ENCODE results near the gene SETDB2. TPM values are rescaled to one million over a fixed set of nuclear protein-coding genes. Genes with fewer than 3 reads are reported as not detected.
A peak's percentile ranks its signal among the peaks of the same experiment; 100 is the strongest.

The SETDB2 gene
- total RNA-seq, 1 donor from 2014 or later: 10.8 TPM

DNA sequence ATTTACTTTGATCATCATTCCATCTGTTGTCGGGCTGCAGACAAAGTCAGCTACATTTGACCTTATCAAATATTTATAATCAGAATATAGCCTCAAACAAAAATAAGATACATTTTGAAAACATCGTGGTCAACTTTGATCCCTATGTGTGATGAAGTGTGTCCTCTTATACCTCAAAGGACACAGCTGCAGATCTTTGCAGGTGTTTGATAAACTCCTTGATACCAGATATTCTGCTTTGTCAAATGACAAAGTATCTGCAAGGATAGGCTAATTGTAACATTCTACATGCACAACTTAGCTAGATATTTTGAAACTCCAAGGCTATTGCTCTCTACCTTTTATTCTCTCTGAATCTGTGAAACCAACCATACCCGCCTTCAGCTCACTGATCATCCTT is 95.7 kb downstream of the SETDB2 start:
- H3K9me3 Mint-ChIP-seq: no peaks in the 10 kb centered on the region
- TF ChIP-seq, protein P1, sequence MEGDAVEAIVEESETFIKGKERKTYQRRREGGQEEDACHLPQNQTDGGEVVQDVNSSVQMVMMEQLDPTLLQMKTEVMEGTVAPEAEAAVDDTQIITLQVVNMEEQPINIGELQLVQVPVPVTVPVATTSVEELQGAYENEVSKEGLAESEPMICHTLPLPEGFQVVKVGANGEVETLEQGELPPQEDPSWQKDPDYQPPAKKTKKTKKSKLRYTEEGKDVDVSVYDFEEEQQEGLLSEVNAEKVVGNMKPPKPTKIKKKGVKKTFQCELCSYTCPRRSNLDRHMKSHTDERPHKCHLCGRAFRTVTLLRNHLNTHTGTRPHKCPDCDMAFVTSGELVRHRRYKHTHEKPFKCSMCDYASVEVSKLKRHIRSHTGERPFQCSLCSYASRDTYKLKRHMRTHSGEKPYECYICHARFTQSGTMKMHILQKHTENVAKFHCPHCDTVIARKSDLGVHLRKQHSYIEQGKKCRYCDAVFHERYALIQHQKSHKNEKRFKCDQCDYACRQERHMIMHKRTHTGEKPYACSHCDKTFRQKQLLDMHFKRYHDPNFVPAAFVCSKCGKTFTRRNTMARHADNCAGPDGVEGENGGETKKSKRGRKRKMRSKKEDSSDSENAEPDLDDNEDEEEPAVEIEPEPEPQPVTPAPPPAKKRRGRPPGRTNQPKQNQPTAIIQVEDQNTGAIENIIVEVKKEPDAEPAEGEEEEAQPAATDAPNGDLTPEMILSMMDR (IDR thresholded peaks at IDR 0.05; ENCODE audit: unreplicated experiment): no peak
- peaks cover 12% of the 10 kb centered on the region for H3K4me1 Mint-ChIP-seq
- peaks cover 32% of the 10 kb centered on the region for H3K36me3 Mint-ChIP-seq
- no peak overlapping the region for H3K4me3 Mint-ChIP-seq
- H3K27ac Mint-ChIP-seq: peak overlapping the region; percentile 36
- no peak for DNase-seq (ENCODE audit: low spot score in 2 of 2, unreplicated experiment in 2 of 2)
- H3K27me3 Mint-ChIP-seq (ENCODE audit: low read depth): no peaks in the 10 kb centered on the region

DNA sequence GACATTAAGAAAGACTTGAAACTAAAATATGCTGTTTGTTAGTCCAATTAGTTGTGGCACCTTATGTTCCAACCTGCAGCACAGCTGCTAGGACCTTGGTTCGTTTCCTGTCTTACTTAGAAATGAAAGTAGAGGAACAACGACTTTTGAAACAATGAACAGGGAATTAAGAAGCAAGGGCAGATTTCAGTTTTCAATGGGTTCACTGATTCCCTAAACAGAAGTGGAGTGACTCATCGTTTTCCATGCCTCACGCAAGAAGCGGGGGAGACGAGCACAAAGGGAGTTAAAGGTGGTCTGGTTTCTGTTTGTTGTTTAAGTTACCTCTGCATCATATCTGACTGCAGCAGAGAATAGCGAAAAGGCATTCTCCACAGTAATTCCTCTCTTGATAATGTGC is 96.5 kb downstream of the SETDB2 start:
- H3K4me1 Mint-ChIP-seq: peaks cover 12% of the 10 kb centered on the region
- no peaks in the 10 kb centered on the region for H3K9me3 Mint-ChIP-seq
- H3K27me3 Mint-ChIP-seq (ENCODE audit: low read depth): no peaks in the 10 kb centered on the region
- TF ChIP-seq, protein P1 (IDR thresholded peaks at IDR 0.05; ENCODE audit: unreplicated experiment): no peak
- H3K27ac Mint-ChIP-seq: peak overlapping the region; percentile 36
- peak overlapping the region; percentile 4 for H3K4me3 Mint-ChIP-seq
- DNase-seq (ENCODE audit: low spot score in 2 of 2, unreplicated experiment in 2 of 2): no peak
- H3K36me3 Mint-ChIP-seq: peaks cover 28% of the 10 kb centered on the region

DNA sequence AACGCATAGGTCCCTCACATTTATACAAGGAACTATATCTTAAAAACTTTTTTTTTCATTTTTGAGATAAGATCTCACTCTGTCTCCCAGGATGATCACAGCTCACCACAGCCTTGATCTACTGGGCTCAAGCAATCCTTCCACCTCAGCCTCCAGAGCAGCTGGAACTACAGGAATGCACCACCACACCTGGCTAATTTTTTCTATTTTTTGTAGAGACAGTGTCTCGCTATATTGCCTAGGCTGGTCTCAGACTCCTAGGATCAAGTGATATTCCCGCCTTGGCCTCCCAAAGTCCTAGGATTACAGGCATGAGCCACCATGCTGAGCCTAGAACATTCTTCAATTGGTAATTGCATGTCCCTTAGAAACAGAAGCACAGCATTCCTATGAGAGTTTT is 99.6 kb downstream of the SETDB2 start:
- no peak overlapping the region for H3K4me3 Mint-ChIP-seq
- no peak overlapping the region for H3K27ac Mint-ChIP-seq
- no peak for DNase-seq (ENCODE audit: low spot score in 2 of 2, unreplicated experiment in 2 of 2)
- TF ChIP-seq, protein P1 (IDR thresholded peaks at IDR 0.05; ENCODE audit: unreplicated experiment): no peak
- peaks cover 35% of the 10 kb centered on the region for H3K36me3 Mint-ChIP-seq
- H3K9me3 Mint-ChIP-seq: no peaks in the 10 kb centered on the region
- H3K4me1 Mint-ChIP-seq: peaks cover 15% of the 10 kb centered on the region
- no peaks in the 10 kb centered on the region for H3K27me3 Mint-ChIP-seq (ENCODE audit: low read depth)

Other genes with a start within 250 kb of the SETDB2 start
- gene MLNR, start 223.9 kb upstream of the SETDB2 start, total RNA-seq: 0.18 TPM in 1 of 3 replicates, not detected in the others
- gene CDADC1, start 196.3 kb upstream of the SETDB2 start, total RNA-seq: 9.2 to 11.7 TPM (median 10.4 TPM) in 3 replicates
- gene CAB39L, start 210 bp upstream of the SETDB2 start, total RNA-seq: 13.3 to 14.7 TPM (median 14.1 TPM) in 3 replicates
- 32.4 to 36.0 TPM (median 33.3 TPM) in 3 replicates for gene PHF11, start 51.7 kb downstream of the SETDB2 start, total RNA-seq
- 24.2 to 24.4 TPM (median 24.3 TPM) in 3 replicates for gene RCBTB1, start 141.3 kb downstream of the SETDB2 start, total RNA-seq
- 0.11 to 0.20 TPM (median 0.16 TPM) in 3 replicates for gene ARL11, start 184.2 kb downstream of the SETDB2 start, total RNA-seq
- 52.7 to 58.0 TPM (median 57.7 TPM) in 3 replicates for gene EBPL, start 247.2 kb downstream of the SETDB2 start, total RNA-seq

Measured in mesothelial cell of epicardium (in vitro differentiated cells).